ENCODE data around the gene SORT1. TPM values are rescaled to one million over a fixed set of nuclear protein-coding genes. Genes with fewer than 3 reads are reported as not detected.
A peak's percentile ranks its signal among the peaks of the same experiment; 100 is the strongest.

The SORT1 gene
- total and polyA plus RNA-seq, 10 donors, result 2.0 to 63.9 (median 35.0) TPM

DNA sequence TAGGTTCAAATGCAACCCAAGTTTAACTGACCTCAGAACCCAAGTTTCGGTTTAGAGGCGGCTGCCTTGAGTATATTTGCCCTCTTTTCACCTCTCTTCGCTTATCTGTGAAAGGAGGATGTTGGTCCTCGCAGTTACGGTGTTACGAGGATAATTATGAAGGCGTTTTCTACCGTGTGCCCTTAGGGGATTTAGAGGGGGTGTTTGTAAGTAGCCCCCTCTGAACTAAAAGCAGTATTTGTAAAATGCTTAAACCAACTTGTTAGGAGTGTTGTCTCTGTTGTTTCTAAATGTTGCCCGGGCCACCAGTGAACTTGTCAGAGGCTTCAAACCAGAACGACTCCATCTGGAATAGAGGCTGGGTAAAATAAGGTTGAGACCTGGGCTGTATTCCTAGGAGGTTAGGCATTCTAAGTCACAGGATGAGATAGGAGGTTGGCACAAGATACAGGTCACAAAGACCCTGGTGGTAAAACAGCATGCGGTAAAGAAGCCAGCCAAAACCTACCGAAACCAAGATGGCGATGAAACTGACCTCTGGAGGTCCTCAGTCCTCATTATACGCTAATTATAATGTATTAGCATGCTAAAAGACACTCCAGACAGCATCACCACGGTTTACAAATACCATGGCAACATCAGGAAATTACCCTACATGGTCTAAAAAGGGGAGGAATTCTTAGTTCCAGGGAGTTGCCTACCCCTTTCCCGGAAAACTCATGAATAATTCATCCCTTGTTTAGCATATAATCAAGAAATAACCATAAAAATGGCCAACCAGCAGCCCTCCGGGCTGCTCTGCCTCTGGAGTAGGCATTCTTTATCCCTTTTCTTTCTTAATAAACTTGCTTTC, 113.7 kb downstream of the SORT1 start:
- Histone ChIP-seq H3K9me3 (no peaks in the 10 kb centered on the region), H3K4me3 (peak overlapping the region; percentile 59 to 91 (median 69)), H3K27ac (peak overlapping the region; percentile 72 to 95 (median 89)), H3K4me1 (peaks cover 0 to 39% (median 26%) of the 10 kb centered on the region in 6 donors), H3K36me3 (peaks cover 0 to 10% (median 0%) of the 10 kb centered on the region in 6 donors), H3K27me3 (replicated peaks in 1 of 7) (no peaks in the 10 kb centered on the region)
- intact Hi-C loops (cut with DNase I; ENCODE audit: low total_unique reads), result no loop called here
- 49 to 54% (median 52%) methylated on average over 17 of the region's 17 CpGs for WGBS, 5 donors
- TF ChIP-seq POLR2A (IDR thresholded peaks at IDR 0.05), result no peak
- TF ChIP-seq, protein P1, sequence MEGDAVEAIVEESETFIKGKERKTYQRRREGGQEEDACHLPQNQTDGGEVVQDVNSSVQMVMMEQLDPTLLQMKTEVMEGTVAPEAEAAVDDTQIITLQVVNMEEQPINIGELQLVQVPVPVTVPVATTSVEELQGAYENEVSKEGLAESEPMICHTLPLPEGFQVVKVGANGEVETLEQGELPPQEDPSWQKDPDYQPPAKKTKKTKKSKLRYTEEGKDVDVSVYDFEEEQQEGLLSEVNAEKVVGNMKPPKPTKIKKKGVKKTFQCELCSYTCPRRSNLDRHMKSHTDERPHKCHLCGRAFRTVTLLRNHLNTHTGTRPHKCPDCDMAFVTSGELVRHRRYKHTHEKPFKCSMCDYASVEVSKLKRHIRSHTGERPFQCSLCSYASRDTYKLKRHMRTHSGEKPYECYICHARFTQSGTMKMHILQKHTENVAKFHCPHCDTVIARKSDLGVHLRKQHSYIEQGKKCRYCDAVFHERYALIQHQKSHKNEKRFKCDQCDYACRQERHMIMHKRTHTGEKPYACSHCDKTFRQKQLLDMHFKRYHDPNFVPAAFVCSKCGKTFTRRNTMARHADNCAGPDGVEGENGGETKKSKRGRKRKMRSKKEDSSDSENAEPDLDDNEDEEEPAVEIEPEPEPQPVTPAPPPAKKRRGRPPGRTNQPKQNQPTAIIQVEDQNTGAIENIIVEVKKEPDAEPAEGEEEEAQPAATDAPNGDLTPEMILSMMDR (IDR thresholded peaks at IDR 0.05 in 8 of 11, conservative IDR thresholded peaks at IDR 0.05 in 3 of 11), result no peak
- TF ChIP-seq POLR2AphosphoS5 (IDR thresholded peaks at IDR 0.05), result no peak
- DNase-seq, result no peak

DNA sequence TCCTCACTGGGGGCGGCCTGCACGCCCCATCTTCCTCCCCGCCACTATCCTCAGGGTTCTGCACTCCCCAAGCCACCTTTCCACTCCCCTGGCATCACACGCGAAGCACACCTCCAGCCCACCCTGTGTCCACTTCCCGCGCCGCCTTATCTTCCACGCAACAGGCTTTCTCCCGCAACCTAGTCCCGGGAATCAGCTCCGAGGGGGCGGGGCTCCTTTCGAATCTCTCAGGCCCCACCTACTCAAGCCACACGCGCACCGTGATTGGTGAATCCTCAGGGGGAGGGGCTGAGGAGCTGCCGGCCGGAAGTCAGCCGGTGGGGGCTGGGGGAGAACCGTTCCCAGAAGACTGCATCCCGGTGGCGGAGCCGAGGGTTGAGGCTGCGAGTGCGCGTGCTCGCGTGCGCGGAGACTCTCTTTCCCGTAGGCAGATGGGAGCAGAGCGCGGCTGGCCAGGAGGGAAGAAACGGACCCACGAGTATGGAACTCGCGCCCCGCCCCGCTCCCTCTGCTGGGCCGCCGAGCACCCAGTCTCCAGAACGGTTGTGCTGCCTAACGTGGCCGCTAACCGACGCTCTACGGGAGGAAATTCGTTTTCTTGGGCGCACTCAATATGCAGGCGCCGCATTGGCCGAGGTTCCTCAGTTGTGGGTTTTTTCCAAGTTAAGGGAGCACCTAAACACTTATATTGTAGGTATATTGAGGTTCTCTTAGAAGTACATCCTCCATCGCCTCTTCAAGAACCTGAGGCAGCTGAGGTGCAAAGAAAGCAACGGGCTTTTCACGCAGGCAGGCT, 114.6 kb downstream of the SORT1 start, which contains the start of gene PSRC1:
PSRC1 (minus strand) TSS at position 194 of the 796 bp plus-strand sequence.
- H3K9me3 ChIP-seq, result no peaks in the 10 kb centered on the region
- H3K4me1 ChIP-seq, result peaks cover 0 to 39% (median 26%) of the 10 kb centered on the region in 6 donors
- peak; percentile 97 for DNase-seq
- peak within 1 kb of the TSS; percentile 72 to 95 (median 89) for H3K27ac ChIP-seq
- H3K4me3 ChIP-seq, result peak within 1 kb of the TSS; percentile 59 to 91 (median 69)
- no peaks in the 10 kb centered on the region for H3K27me3 ChIP-seq (replicated peaks in 1 of 7)
- TF ChIP-seq, protein P1 (IDR thresholded peaks at IDR 0.05 in 8 of 11, conservative IDR thresholded peaks at IDR 0.05 in 3 of 11), result peak in 10 of 11 experiments; percentile 42 to 76 (median 67)
- TF ChIP-seq POLR2A (IDR thresholded peaks at IDR 0.05) (no peak), POLR2AphosphoS5 (IDR thresholded peaks at IDR 0.05) (peak; percentile 94 to 96 (median 94))
- WGBS, 5 donors, result 0 to 2% (median 1%) methylated on average over 30 to 56 of the region's 56 CpGs
- intact Hi-C loops (cut with DNase I; ENCODE audit: low total_unique reads), result no loop called here
- H3K36me3 ChIP-seq, result peaks cover 0 to 10% (median 0%) of the 10 kb centered on the region in 6 donors

DNA sequence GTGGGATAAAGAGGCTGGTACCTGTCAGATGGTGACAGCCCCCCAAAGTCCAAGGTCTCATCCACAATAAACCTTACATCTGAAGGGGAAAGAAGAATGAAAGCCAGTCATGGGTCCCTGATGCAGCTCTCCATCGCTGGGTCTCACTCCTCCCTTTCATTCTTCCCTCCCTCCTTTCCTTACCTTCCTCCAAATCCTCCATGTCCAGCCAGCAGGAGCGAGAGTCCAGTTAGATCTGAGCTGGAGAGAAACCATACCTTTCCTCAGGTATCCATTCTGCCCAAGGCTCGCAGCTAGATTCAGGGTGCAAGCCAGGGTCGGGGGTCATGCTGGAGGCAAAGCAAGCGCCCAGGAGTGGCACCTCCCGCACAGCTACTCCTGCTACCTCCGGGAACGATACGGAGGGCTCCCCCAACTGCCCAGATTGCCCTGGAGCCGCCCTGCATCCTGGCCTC, 115.2 kb downstream of the SORT1 start:
- peaks cover 0 to 42% (median 27%) of the 10 kb centered on the region in 6 donors for H3K4me1 ChIP-seq
- TF ChIP-seq POLR2AphosphoS5 (IDR thresholded peaks at IDR 0.05), result no peak
- TF ChIP-seq, protein P1 (IDR thresholded peaks at IDR 0.05 in 8 of 11, conservative IDR thresholded peaks at IDR 0.05 in 3 of 11), result no peak
- no peaks in the 10 kb centered on the region for H3K9me3 ChIP-seq
- DNase-seq, result no peak
- no peaks in the 10 kb centered on the region for H3K27me3 ChIP-seq (replicated peaks in 1 of 7)
- peaks cover 0 to 10% (median 0%) of the 10 kb centered on the region in 6 donors for H3K36me3 ChIP-seq
- H3K27ac ChIP-seq, result peak overlapping the region; percentile 72 to 95 (median 89)
- peak overlapping the region; percentile 59 to 91 (median 69) for H3K4me3 ChIP-seq
- 11 to 28% (median 24%) methylated on average over 9 to 10 of the region's 10 CpGs for WGBS, 5 donors
- intact Hi-C loops (cut with DNase I; ENCODE audit: low total_unique reads), result no loop called here
